Right atrium auricular region (tissue), 2 donors: ENCODE results near the gene SYTL2. TPM values are rescaled to one million over a fixed set of nuclear protein-coding genes. Genes with fewer than 3 reads are reported as not detected.

ENCODE experiments used
- DNase-seq: peaks from one replicate; pipeline ENCODE4 v3.0.0-alpha.2; 2019; ENCODE audit warnings: low spot score
- H3K27ac ChIP-seq, 2 donors: fragments of 200-600 bp; sonication (generic); 1 replicate in 1 of 2; 2 replicates in 1 of 2; pipeline ENCODE4 v1.5.1; 2016 to 2019
- H3K27me3 ChIP-seq, 2 donors: fragments of 200-600 bp; sonication (generic); one replicate each; pipeline versions ENCODE4 v1.5.1 to v1.6.0; 2017 to 2019
- H3K36me3 ChIP-seq: fragments of 200-600 bp; sonication (generic); one replicate; pipeline ENCODE4 v1.5.1; 2016
- H3K4me1 ChIP-seq, 2 donors: fragments of 200-600 bp; sonication (generic); one replicate each; pipeline versions ENCODE4 v1.5.1 to v1.6.0; 2017 to 2019
- H3K4me3 ChIP-seq, 2 donors: fragments of 200-600 bp; sonication (generic); 1 replicate in 1 of 2; 2 replicates in 1 of 2; pipeline ENCODE4 v1.5.1; 2017 to 2019; ENCODE audit warnings: mild to moderate bottlenecking in 1 of 2, moderate library complexity in 1 of 2
- H3K9me3 ChIP-seq, 2 donors: fragments of 200-600 bp; sonication (generic); one replicate each; pipeline ENCODE4 v1.5.1; 2019
- total RNA-seq, 2 donors: library from RNA; depleted of rRNA; stranded (reverse); fragments of >200 nt; gene quantifications; one replicate each; pipeline ENCODE4 v1.1.0, GENCODE V29; 2016
- TF ChIP-seq, protein P1 (sequence below), 2 donors: fragments of 200-600 bp; sonication (generic); IDR thresholded peaks; one replicate each; pipeline ENCODE4 v1.5.1; 2019; ENCODE audit warnings: antibody characterized with exemption in 2 of 2

The SYTL2 gene
- total RNA-seq, 2 donors from 2014 or later, result 5.0 to 12.1 TPM

DNA sequence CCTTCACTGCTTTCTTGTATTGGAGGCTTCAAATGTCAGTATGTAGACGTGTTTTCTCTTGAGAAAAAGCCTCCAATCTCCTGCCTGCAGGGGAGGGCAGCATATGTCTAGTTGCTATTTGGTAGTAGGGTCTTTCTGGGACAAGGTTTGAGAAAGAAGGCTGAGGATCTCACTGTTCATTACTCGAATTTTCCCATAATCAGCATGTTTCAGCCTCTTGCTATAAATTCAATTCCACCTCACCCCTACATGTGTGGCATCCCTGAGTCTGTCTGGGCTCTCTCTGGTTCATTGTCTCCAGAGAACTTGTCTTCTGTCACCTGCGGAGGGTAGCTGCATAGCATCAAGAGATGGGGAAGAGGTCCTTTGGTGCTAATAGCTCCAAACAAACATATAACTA lies 24.8 kb upstream of the SYTL2 start:
- H3K36me3 ChIP-seq, result no peaks in the 10 kb centered on the region
- TF ChIP-seq, protein P1, sequence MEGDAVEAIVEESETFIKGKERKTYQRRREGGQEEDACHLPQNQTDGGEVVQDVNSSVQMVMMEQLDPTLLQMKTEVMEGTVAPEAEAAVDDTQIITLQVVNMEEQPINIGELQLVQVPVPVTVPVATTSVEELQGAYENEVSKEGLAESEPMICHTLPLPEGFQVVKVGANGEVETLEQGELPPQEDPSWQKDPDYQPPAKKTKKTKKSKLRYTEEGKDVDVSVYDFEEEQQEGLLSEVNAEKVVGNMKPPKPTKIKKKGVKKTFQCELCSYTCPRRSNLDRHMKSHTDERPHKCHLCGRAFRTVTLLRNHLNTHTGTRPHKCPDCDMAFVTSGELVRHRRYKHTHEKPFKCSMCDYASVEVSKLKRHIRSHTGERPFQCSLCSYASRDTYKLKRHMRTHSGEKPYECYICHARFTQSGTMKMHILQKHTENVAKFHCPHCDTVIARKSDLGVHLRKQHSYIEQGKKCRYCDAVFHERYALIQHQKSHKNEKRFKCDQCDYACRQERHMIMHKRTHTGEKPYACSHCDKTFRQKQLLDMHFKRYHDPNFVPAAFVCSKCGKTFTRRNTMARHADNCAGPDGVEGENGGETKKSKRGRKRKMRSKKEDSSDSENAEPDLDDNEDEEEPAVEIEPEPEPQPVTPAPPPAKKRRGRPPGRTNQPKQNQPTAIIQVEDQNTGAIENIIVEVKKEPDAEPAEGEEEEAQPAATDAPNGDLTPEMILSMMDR (IDR thresholded peaks at IDR 0.05), result no peak

DNA sequence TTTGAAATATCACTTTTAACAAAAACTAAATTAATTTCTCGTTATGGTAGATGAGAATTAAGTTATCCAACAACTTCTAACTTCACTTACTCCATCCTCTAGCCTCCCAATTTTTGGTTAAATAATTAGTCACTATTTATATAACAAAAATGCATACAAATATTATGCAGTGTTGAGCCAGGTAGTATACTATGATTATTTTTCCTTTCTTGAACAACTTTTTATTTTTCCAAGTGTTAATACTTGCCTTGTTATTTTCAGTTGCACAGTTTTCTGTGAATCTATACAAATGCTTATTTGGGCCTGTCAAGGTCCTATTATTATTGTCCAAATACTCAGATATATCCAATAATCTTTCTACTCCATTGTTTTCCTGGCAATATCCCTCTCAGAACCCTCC lies 24.3 kb upstream of the SYTL2 start:
- TF ChIP-seq, protein P1 (IDR thresholded peaks at IDR 0.05), result no peak
- Histone ChIP-seq H3K4me1 (no peaks in the 10 kb centered on the region), H3K36me3 (no peaks in the 10 kb centered on the region), H3K27ac (no peak overlapping the region), H3K4me3 (no peak overlapping the region), H3K27me3 (no peaks in the 10 kb centered on the region), H3K9me3 (peaks cover 0 to 10% of the 10 kb centered on the region in 2 donors)
- DNase-seq, result no peak

More for the DNA sequence above, 24.8 kb upstream of the SYTL2 start:
- H3K27ac ChIP-seq, result no peak overlapping the region
- peaks cover 0 to 10% of the 10 kb centered on the region in 2 donors for H3K9me3 ChIP-seq
- no peaks in the 10 kb centered on the region for H3K4me1 ChIP-seq
- no peaks in the 10 kb centered on the region for H3K27me3 ChIP-seq
- H3K4me3 ChIP-seq, result no peak overlapping the region
- DNase-seq, result no peak

DNA sequence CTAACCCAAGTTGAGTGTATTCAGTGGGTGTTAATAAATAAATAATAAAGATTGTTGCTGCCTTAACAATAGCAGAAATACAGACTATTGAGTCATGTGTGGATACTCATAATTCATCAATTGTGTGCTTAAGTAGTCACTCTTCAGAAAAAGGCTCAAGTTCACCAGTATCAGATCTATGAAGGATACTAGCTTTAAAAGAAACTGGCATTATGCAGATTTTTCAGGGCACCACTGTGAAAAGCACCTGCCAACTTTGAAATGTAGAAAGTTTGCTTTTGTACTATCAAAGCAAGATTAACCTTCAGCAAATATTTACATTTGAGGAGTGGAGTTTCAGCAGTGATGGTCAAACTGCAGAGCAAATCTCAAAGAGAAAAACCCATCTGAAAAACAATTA lies 20.1 kb upstream of the SYTL2 start:
- DNase-seq, result no peak
- peaks cover 0 to 10% of the 10 kb centered on the region in 2 donors for H3K9me3 ChIP-seq
- no peaks in the 10 kb centered on the region for H3K27me3 ChIP-seq
- no peak overlapping the region for H3K27ac ChIP-seq
- TF ChIP-seq, protein P1 (IDR thresholded peaks at IDR 0.05), result no peak
- peaks cover 0 to 9% of the 10 kb centered on the region in 2 donors for H3K4me1 ChIP-seq
- no peaks in the 10 kb centered on the region for H3K36me3 ChIP-seq
- H3K4me3 ChIP-seq, result no peak overlapping the region

DNA sequence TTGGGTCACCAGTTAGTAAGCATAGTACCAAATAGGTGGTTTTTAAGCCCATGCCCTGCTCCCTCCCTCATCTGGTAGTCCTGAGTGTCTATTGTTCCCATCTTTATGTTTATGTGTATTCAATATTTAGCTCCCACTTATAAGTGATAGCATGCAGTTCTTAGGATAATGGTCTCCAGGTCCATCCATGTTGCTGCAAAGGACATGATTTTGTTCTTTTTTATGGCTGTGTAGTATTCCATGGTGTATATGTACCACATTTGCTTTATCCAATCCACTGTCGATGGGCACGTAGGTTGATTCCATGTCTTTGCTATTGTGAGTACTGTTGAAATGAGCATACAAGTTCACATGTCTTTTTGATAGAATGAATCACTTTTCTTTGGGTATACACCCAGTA lies 18.2 kb upstream of the SYTL2 start:
- Histone ChIP-seq H3K36me3 (no peaks in the 10 kb centered on the region), H3K4me1 (peaks cover 0 to 9% of the 10 kb centered on the region in 2 donors), H3K9me3 (no peaks in the 10 kb centered on the region), H3K27me3 (no peaks in the 10 kb centered on the region), H3K27ac (no peak overlapping the region), H3K4me3 (no peak overlapping the region)
- TF ChIP-seq, protein P1 (IDR thresholded peaks at IDR 0.05), result no peak
- DNase-seq, result no peak

DNA sequence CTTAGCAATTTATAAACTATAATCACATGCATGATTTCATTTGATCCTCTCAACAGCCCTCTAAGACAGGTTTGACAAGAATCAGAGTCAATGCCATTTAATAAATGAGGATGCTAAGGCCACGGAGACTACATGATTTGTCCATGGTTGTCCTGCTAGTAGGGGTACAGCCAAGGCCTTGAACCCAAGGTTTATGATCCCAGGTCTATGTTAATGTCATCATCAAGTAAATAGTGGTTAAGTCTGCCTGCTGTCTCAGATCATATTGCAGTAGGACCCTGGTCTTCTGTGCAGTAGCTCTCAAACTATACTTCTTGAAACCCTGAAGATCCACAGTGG lies 17.7 kb upstream of the SYTL2 start:
- TF ChIP-seq, protein P1 (IDR thresholded peaks at IDR 0.05), result no peak
- Histone ChIP-seq H3K27me3 (no peaks in the 10 kb centered on the region), H3K4me3 (no peak overlapping the region), H3K4me1 (peaks cover 0 to 9% of the 10 kb centered on the region in 2 donors), H3K36me3 (no peaks in the 10 kb centered on the region), H3K9me3 (no peaks in the 10 kb centered on the region), H3K27ac (no peak overlapping the region)
- DNase-seq, result no peak
